ENCODE data around the gene CCND3. TPM values are rescaled to one million over a fixed set of nuclear protein-coding genes. Genes with fewer than 3 reads are reported as not detected.

The CCND3 gene
- total and polyA plus RNA-seq, 4 donors: 45.2 to 51.4 (median 48.0) TPM

DNA sequence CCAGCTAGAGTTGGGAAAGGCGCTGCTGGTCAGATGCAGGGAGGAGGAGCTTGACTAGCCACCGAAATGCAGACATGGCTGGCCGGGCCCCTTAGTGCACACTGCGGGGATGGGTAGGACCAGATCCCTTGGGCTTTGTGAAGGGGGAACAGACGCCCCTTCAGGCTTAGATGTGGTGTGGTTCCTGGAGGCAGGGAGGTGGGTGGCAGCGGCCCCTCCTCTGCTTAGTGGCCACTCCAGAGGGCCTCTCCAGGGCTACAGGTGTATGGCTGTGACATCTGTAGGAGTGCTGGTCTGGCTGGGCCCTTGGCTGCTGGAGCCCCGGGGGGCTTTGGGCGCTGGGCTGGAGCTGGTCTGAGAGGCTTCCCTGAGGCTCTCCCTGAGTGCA lies 5.9 kb downstream of the CCND3 start:
- H3K4me1 ChIP-seq (ENCODE audit: control insufficient read depth in 1 of 2, insufficient read depth in 2 of 2, low read length in 2 of 2): no peaks in the 10 kb centered on the region
- no peak overlapping the region for H3K4me3 ChIP-seq (ENCODE audit: low read length in 2 of 2)
- WGBS, 2 donors: 73 to 78% methylated on average over 8 of the region's 8 CpGs
- no peaks in the 10 kb centered on the region for H3K9me3 ChIP-seq (ENCODE audit: control insufficient read depth, low read length)
- H3K36me3 ChIP-seq (ENCODE audit: control insufficient read depth in 1 of 2, insufficient read depth in 2 of 2, low read length in 1 of 2): peaks cover 0 to 3% of the 10 kb centered on the region in 2 donors
- intact Hi-C loops (cut with DNase I): loop anchor here in 1 of 2 donors (5.0 kb wide), 1 partner anchor 107 kb away; no protein-coding TSS in a partner anchor
- no peak for ATAC-seq (ENCODE audit: low FRiP score)
- no peaks in the 10 kb centered on the region for H3K27me3 ChIP-seq (ENCODE audit: control insufficient read depth in 1 of 2, insufficient read depth in 2 of 2, low read length in 1 of 2)
- DNase-seq: no peak
- no peak overlapping the region for H3K27ac ChIP-seq (ENCODE audit: low read depth in 1 of 2, low read length in 2 of 2)

GRCh38 chr6:41935193-41935574 lies 6.4 kb downstream of the CCND3 start:
- Histone ChIP-seq H3K4me1 (ENCODE audit: control insufficient read depth in 1 of 2, insufficient read depth in 2 of 2, low read length in 2 of 2) (no peaks in the 10 kb centered on the region), H3K27me3 (ENCODE audit: control insufficient read depth in 1 of 2, insufficient read depth in 2 of 2, low read length in 1 of 2) (no peaks in the 10 kb centered on the region), H3K27ac (ENCODE audit: low read depth in 1 of 2, low read length in 2 of 2) (no peak overlapping the region), H3K9me3 (ENCODE audit: control insufficient read depth, low read length) (no peaks in the 10 kb centered on the region), H3K36me3 (ENCODE audit: control insufficient read depth in 1 of 2, insufficient read depth in 2 of 2, low read length in 1 of 2) (peaks cover 0 to 3% of the 10 kb centered on the region in 2 donors), H3K4me3 (ENCODE audit: low read length in 2 of 2) (no peak overlapping the region)
- ATAC-seq (ENCODE audit: low FRiP score): no peak
- intact Hi-C loops (cut with DNase I): loop anchor here in 1 of 2 donors (5.0 kb wide), 1 partner anchor 107 kb away; no protein-coding TSS in a partner anchor
- DNase-seq: no peak
- 57 to 68% methylated on average over 1 of the region's 1 CpG for WGBS, 2 donors

DNA sequence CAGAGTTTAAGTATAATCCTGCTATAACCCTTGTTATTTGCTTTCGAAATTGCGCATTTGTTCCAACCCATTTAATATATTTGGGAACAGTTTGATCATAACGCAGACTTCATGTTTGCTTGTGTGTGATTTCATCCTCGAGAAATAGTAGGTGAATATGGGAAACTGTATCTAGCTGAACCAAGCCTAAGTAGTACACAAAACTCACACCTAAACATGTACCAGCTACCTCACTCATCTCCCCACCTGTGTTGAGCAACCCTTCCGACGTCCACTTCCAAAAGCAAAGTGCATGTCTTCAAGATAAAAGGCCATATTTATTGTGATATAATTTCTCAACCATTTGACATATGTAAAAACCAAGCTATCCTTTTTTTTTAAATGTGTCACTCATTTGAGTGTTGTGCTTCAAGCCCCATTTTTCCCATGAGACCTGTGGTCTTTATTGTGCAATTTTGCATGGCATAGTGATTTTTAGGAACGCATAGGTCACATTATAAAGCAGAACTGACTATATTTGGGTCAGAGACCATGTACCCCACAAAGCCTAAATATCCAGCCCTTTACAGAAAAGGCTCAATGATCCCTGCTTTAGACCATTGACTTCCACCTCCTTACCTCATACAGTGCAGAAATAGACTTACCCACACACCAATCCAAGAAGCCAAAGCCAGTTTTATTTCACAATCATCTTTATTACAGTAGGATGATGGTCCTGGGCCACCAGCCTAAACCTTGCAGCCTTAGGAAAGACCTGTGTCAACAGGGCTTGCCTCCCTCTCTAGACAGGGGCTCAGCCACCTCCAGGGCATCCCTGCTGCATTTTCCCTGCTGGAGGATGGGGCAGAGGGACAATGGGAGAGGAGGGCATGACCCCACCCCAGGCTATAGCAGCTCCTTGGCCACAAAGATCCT lies 7.1 kb downstream of the CCND3 start:
- intact Hi-C loops (cut with DNase I): loop anchor here in 1 of 2 donors (5.0 kb wide), 1 partner anchor 108 kb away; no protein-coding TSS in a partner anchor
- Histone ChIP-seq H3K27ac (ENCODE audit: low read depth in 1 of 2, low read length in 2 of 2) (no peak overlapping the region), H3K9me3 (ENCODE audit: control insufficient read depth, low read length) (no peaks in the 10 kb centered on the region), H3K4me1 (ENCODE audit: control insufficient read depth in 1 of 2, insufficient read depth in 2 of 2, low read length in 2 of 2) (no peaks in the 10 kb centered on the region), H3K36me3 (ENCODE audit: control insufficient read depth in 1 of 2, insufficient read depth in 2 of 2, low read length in 1 of 2) (peaks cover 0 to 3% of the 10 kb centered on the region in 2 donors), H3K4me3 (ENCODE audit: low read length in 2 of 2) (no peak overlapping the region), H3K27me3 (ENCODE audit: control insufficient read depth in 1 of 2, insufficient read depth in 2 of 2, low read length in 1 of 2) (no peaks in the 10 kb centered on the region)
- WGBS, 2 donors: 77 to 80% methylated on average over 7 of the region's 7 CpGs
- DNase-seq: no peak
- ATAC-seq (ENCODE audit: low FRiP score): no peak

DNA sequence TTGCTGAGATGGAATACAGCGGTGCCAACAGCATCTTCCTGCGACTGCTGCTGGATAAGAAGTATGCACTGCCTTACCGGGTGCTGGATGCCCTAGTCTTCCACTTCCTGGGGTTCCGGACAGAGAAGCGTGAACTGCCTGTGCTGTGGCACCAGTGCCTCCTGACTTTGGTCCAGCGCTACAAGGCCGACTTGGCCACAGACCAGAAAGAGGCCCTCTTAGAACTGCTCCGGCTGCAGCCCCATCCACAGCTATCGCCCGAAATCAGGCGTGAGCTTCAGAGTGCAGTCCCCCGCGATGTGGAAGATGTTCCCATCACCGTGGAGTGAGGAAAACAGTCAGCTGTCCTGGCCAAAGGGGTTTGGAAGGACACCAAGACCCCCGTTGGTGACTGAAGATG lies 9.2 kb downstream of the CCND3 start:
- ATAC-seq (ENCODE audit: low FRiP score) (no peak), DNase-seq (no peak)
- Histone ChIP-seq H3K9me3 (ENCODE audit: control insufficient read depth, low read length) (no peaks in the 10 kb centered on the region), H3K4me1 (ENCODE audit: control insufficient read depth in 1 of 2, insufficient read depth in 2 of 2, low read length in 2 of 2) (no peaks in the 10 kb centered on the region), H3K4me3 (ENCODE audit: low read length in 2 of 2) (no peak overlapping the region), H3K27me3 (ENCODE audit: control insufficient read depth in 1 of 2, insufficient read depth in 2 of 2, low read length in 1 of 2) (no peaks in the 10 kb centered on the region), H3K27ac (ENCODE audit: low read depth in 1 of 2, low read length in 2 of 2) (no peak overlapping the region), H3K36me3 (ENCODE audit: control insufficient read depth in 1 of 2, insufficient read depth in 2 of 2, low read length in 1 of 2) (peaks cover 0 to 4% of the 10 kb centered on the region in 2 donors)
- WGBS, 2 donors: 87 to 88% methylated on average over 15 of the region's 15 CpGs
- intact Hi-C loops (cut with DNase I): no loop called here

DNA sequence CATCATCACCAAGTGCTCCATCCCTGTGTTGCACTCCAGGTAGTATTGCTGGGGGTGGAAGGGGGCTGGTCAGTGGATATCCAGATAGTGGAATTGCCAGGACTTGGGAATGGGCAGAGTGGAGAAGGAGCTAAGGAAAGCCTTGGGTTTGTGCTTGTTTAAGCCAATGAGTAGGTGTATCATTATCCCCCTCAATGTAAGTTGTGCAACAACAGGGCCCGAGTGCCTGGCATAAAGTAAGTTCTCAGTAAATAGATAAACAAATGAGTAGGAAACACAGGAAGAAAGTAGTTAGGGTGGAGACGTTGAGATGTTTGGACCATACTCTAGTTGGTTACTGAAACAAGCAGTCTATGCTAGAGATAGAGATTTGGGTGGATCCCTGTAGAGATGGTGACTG lies 9.8 kb downstream of the CCND3 start:
- 52 to 61% methylated on average over 2 of the region's 2 CpGs for WGBS, 2 donors
- Histone ChIP-seq H3K4me3 (ENCODE audit: low read length in 2 of 2) (no peak overlapping the region), H3K9me3 (ENCODE audit: control insufficient read depth, low read length) (no peaks in the 10 kb centered on the region), H3K27ac (ENCODE audit: low read depth in 1 of 2, low read length in 2 of 2) (no peak overlapping the region), H3K4me1 (ENCODE audit: control insufficient read depth in 1 of 2, insufficient read depth in 2 of 2, low read length in 2 of 2) (no peaks in the 10 kb centered on the region), H3K27me3 (ENCODE audit: control insufficient read depth in 1 of 2, insufficient read depth in 2 of 2, low read length in 1 of 2) (no peaks in the 10 kb centered on the region), H3K36me3 (ENCODE audit: control insufficient read depth in 1 of 2, insufficient read depth in 2 of 2, low read length in 1 of 2) (peaks cover 0 to 7% of the 10 kb centered on the region in 2 donors)
- DNase-seq (no peak), ATAC-seq (ENCODE audit: low FRiP score) (no peak)
- intact Hi-C loops (cut with DNase I): no loop called here

DNA sequence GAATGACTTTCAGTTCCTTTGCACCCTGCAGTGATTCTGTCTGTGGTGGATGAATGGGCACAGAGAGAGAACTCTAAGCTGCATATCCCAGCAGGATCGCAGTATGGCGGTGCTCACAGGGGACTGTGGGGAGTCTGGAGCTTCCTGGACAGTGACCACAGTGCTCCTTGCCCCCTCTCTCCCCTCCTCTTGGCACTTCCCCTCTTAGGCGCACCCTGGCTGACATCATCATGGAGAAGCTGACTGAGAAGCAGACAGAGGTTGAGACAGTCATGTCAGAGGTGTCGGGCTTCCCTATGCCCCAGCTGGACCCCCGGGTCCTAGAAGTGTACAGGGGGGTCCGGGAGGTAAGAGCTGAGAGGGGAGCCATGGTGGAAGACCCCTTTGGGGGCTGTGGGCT lies 11.7 kb downstream of the CCND3 start:
- 87 to 89% methylated on average over 6 of the region's 6 CpGs for WGBS, 2 donors
- peaks cover 0 to 7% of the 10 kb centered on the region in 2 donors for H3K36me3 ChIP-seq (ENCODE audit: control insufficient read depth in 1 of 2, insufficient read depth in 2 of 2, low read length in 1 of 2)

DNA sequence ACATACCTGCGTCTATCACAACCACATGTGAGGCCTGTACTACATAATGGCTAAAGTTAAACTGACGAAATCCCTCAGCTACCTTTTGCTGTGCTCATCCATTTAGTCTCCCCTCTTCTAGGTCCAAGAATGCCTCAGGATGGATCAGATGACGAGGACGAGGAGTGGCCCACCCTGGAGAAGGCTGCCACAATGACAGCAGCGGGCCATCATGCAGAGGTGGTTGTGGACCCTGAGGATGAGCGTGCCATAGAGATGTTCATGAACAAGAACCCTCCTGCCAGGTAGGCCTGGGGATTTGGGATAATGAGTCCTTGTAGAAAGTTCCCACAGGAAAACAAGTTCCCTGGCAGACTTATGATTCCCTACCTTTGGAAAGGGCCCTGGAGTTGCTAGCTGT lies 14.4 kb downstream of the CCND3 start:
- intact Hi-C loops (cut with DNase I): loop anchor here in 1 of 2 donors (10.0 kb wide), 1 partner anchor 288 kb away; the partner anchor contains the start of gene MRPS10
- Histone ChIP-seq H3K9me3 (ENCODE audit: control insufficient read depth, low read length) (no peaks in the 10 kb centered on the region), H3K27ac (ENCODE audit: low read depth in 1 of 2, low read length in 2 of 2) (no peak overlapping the region), H3K4me1 (ENCODE audit: control insufficient read depth in 1 of 2, insufficient read depth in 2 of 2, low read length in 2 of 2) (peaks cover 0 to 3% of the 10 kb centered on the region in 2 donors), H3K36me3 (ENCODE audit: control insufficient read depth in 1 of 2, insufficient read depth in 2 of 2, low read length in 1 of 2) (peaks cover 0 to 7% of the 10 kb centered on the region in 2 donors), H3K27me3 (ENCODE audit: control insufficient read depth in 1 of 2, insufficient read depth in 2 of 2, low read length in 1 of 2) (no peaks in the 10 kb centered on the region), H3K4me3 (ENCODE audit: low read length in 2 of 2) (no peak overlapping the region)
- ATAC-seq (ENCODE audit: low FRiP score): no peak
- DNase-seq: no peak
- WGBS, 2 donors: 76 to 88% methylated on average over 6 of the region's 6 CpGs

More for the DNA sequence above, 11.7 kb downstream of the CCND3 start:
- ATAC-seq (ENCODE audit: low FRiP score): no peak
- DNase-seq: no peak
- no peaks in the 10 kb centered on the region for H3K4me1 ChIP-seq (ENCODE audit: control insufficient read depth in 1 of 2, insufficient read depth in 2 of 2, low read length in 2 of 2)
- H3K4me3 ChIP-seq (ENCODE audit: low read length in 2 of 2): no peak overlapping the region
- intact Hi-C loops (cut with DNase I): loop anchor here in 1 of 2 donors (10.0 kb wide), 1 partner anchor 285 kb away; the partner anchor contains the start of gene MRPS10
- H3K9me3 ChIP-seq (ENCODE audit: control insufficient read depth, low read length): no peaks in the 10 kb centered on the region
- no peaks in the 10 kb centered on the region for H3K27me3 ChIP-seq (ENCODE audit: control insufficient read depth in 1 of 2, insufficient read depth in 2 of 2, low read length in 1 of 2)
- H3K27ac ChIP-seq (ENCODE audit: low read depth in 1 of 2, low read length in 2 of 2): no peak overlapping the region

- Histone ChIP-seq H3K4me1 (ENCODE audit: control insufficient read depth in 1 of 2, insufficient read depth in 2 of 2, low read length in 2 of 2) (peaks cover 0 to 7% of the 10 kb centered on the region in 2 donors), H3K27ac (ENCODE audit: low read depth in 1 of 2, low read length in 2 of 2) (no peak overlapping the region)
Measured at GRCh38 chr6:41922154-41922553, 19.5 kb downstream of the CCND3 start.

More at GRCh38 chr6:41922154-41922553, 19.5 kb downstream of the CCND3 start:
- Histone ChIP-seq H3K27me3 (ENCODE audit: control insufficient read depth in 1 of 2, insufficient read depth in 2 of 2, low read length in 1 of 2) (no peaks in the 10 kb centered on the region), H3K9me3 (ENCODE audit: control insufficient read depth, low read length) (no peaks in the 10 kb centered on the region), H3K36me3 (ENCODE audit: control insufficient read depth in 1 of 2, insufficient read depth in 2 of 2, low read length in 1 of 2) (peaks cover 0 to under 1% of the 10 kb centered on the region in 2 donors), H3K4me3 (ENCODE audit: low read length in 2 of 2) (peak overlapping the region; percentile 52 to 90)
- ATAC-seq (ENCODE audit: low FRiP score): no peak
- DNase-seq: no peak
- WGBS, 2 donors: 8 to 9% methylated on average over 7 of the region's 7 CpGs
- intact Hi-C loops (cut with DNase I): loop anchor here in 1 of 2 donors (10.0 kb wide), 1 partner anchor 293 kb away; the partner anchor contains the start of gene MRPS10
